ENCODE data around the gene RPL41.

RPL41 gene

DNA sequence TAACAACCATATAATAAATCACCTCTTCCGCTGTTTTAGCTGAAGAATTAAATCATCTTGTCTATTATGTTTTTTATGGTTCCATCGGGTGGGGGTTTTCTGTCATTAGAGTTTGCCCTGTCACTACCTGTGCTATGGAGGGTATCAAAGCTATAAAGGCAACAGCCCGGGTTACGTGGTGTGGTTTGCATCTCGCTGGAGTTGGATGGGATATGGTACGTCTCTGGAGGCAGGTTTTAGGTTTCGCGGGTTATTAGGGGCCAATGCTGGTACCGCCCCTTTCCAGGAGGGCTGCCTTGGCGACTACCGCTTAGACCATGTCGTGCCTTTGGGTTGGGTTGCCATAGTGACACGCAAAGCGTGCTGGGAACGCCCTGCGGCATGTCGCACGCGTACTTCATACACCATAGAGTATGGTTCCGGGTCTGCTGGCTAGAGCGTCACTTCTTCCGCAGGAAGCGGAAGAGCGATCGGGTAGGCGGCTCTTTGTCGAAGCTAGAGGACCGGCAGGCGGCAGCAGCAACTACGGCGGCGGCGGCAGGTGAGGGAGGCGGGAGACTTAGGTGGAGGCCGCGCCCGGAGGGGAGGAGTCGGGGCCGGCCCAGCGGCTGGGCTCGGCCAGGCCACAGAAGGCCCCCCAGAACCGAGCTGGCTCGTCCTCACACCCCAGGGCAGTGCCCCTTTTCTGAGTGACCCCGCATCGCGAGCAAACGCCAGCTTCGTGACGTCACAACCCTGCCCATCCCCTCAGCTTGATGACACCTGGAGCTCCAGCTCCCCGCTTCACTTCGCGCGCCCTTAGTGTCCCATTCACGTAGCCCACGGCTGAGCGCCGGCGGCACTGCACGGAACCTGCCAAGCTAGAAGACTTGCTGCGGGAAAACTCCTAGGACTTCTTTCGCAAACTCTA lies 1.6 kb downstream of the RPL41 start, which contains the start of gene ZC3H10:
Gene ZC3H10, plus strand, starts transcription at position 489 of the 910 bp plus-strand sequence. CDS start 2,297 bp downstream, outside the sequence.
- CTCF ChIA-PET, result interaction anchor here (0.7 to 14.7 kb wide), 38 partner anchors 10 to 519 kb away, joined by 3 to 243 read pairs (median 6); partner anchors contain the start of genes ANKRD52, ESYT1, MYL6 and MYL6B
- peak; percentile 93 for DNase-seq (ENCODE audit: extremely low spot score)

GRCh38 chr12:56118688-56119357 lies 2.4 kb downstream of the RPL41 start:
- DNase-seq (ENCODE audit: extremely low spot score), result peak; percentile 34
- ChIA-PET POLR2A (interaction anchor here (1.0 to 5.0 kb wide), 9 partner anchors 9 to 352 kb away, joined by 3 to 56 read pairs (median 9); partner anchors contain the start of genes ANKRD52, ESYT1, PA2G4 and RNF41), CTCF (interaction anchor here (0.7 to 14.7 kb wide), 42 partner anchors 9 to 402 kb away, joined by 3 to 243 read pairs (median 6); partner anchors contain the start of genes ANKRD52, ESYT1, MYL6 and MYL6B)
- no peak for TF ChIP-seq CTCF (IDR thresholded peaks at IDR 0.05; ENCODE audit: control extremely low read depth, extremely low read depth, low read depth, missing control alignments)

More for the DNA sequence above, 1.6 kb downstream of the RPL41 start, which contains the start of gene ZC3H10:
- POLR2A ChIA-PET, result interaction anchor here (0.6 to 5.0 kb wide), 12 partner anchors 9 to 353 kb away, joined by 3 to 56 read pairs (median 4); partner anchors contain the start of genes ANKRD52, ESYT1, PA2G4 and RNF41
- TF ChIP-seq CTCF (IDR thresholded peaks at IDR 0.05; ENCODE audit: control extremely low read depth, extremely low read depth, low read depth, missing control alignments), result peak; percentile 62

- TF ChIP-seq CTCF (IDR thresholded peaks at IDR 0.05; ENCODE audit: control extremely low read depth, extremely low read depth, low read depth, missing control alignments), result peak; percentile 78
- ChIA-PET CTCF (interaction anchor here (0.7 to 14.7 kb wide), 37 partner anchors 8 to 380 kb away, joined by 3 to 243 read pairs (median 6); partner anchors contain the start of genes ANKRD52, COQ10A, ESYT1 and MYL6), POLR2A (interaction anchor here (0.6 to 5.0 kb wide), 3 partner anchors 15 to 139 kb away, joined by 3 to 56 read pairs (median 4); partner anchors contain the start of genes ANKRD52 and PA2G4)
- DNase-seq (ENCODE audit: extremely low spot score), result peak; percentile 64
These were observed 2.9 kb downstream of the RPL41 start for GRCh38 chr12:56119361-56119796.

GRCh38 chr12:56120158-56120846 lies 3.9 kb downstream of the RPL41 start:
- ChIA-PET POLR2A (interaction anchor here (0.6 to 5.0 kb wide), 2 partner anchors 16 to 56 kb away, joined by 3 to 56 read pairs; partner anchors contain the start of gene PA2G4), CTCF (interaction anchor here (0.7 to 14.7 kb wide), 30 partner anchors 7 to 381 kb away, joined by 3 to 243 read pairs (median 6); partner anchors contain the start of genes ANKRD52, COQ10A, ESYT1 and MYL6)
- DNase-seq (ENCODE audit: extremely low spot score), result no peak
- TF ChIP-seq CTCF (IDR thresholded peaks at IDR 0.05; ENCODE audit: control extremely low read depth, extremely low read depth, low read depth, missing control alignments), result no peak

- CTCF ChIA-PET, result interaction anchor here (1.9 to 14.7 kb wide), 4 partner anchors 17 to 382 kb away, joined by 5 to 243 read pairs (median 31); partner anchors contain the start of genes PA2G4 and SMARCC2
- POLR2A ChIA-PET, result interaction anchor here (0.6 kb wide), 1 partner anchor 77 kb away, joined by 3 read pairs; no protein-coding TSS in a partner anchor
- no peak for TF ChIP-seq CTCF (IDR thresholded peaks at IDR 0.05; ENCODE audit: control extremely low read depth, extremely low read depth, low read depth, missing control alignments)
- DNase-seq (ENCODE audit: extremely low spot score), result no peak
These were observed 4.9 kb downstream of the RPL41 start for GRCh38 chr12:56121204-56121870.

Measured in GM10248 (cell line).